ENCODE data around the gene UBL4B.
A peak's percentile ranks its signal among the peaks of the same experiment; 100 is the strongest.

The UBL4B gene

DNA sequence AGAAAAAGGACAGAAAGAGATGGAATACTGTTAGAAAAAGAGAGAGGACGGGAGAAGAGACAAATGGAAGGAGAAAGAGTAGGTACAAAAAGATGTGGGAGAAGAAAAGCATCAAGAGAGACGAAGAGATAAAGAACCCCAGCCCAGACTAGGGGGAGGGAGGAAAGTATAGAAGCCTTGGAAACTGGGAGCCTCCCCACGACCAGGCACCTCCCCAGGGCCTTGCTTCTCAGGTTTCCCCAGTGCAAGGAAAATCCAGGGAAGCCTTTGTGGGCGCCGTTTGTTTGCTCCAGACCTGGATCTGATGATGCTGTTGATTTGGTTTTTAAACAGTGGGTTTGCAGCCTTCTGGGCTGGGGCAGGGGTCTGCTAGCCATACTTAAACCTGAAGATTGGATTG is 26.6 kb upstream of the UBL4B start:
- DNase-seq: no peak

- no peak for DNase-seq
These were observed 25.3 kb upstream of the UBL4B start for GRCh38 chr1:110086961-110087360.

- DNase-seq: peak in 2 of 5 donors; percentile 41 to 43
These were observed 24.2 kb upstream of the UBL4B start for GRCh38 chr1:110087812-110088738.

DNA sequence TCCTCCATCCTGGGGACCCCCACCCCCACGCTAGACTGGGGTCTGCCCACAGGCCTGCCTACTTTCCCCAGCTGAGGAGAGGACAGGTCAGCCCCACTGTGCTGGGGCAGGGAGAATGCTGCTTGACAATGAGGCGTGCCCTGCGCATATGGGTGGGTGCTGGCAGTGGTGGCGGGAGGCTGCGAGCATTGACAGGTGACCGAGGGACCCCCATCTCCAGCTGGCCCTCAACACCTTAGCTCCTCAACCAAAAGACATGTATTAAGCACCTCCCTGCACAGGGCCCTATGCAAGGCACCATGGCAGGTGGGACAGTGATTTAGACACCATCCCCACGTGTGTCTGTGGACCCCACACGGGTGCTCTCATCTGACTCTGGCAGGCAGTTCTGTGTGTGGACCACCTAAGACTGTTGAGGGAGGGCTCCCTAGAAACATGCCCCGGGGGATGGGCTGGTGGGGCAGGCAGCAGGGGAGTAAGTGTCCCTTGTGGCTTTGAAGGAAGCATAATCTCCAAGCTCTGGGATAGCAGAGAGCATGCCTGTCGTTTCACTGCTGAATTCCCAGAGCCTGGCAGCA is 23.4 kb upstream of the UBL4B start:
- DNase-seq: no peak

GRCh38 chr1:110089561-110090275 is 22.5 kb upstream of the UBL4B start:
- DNase-seq: no peak

DNA sequence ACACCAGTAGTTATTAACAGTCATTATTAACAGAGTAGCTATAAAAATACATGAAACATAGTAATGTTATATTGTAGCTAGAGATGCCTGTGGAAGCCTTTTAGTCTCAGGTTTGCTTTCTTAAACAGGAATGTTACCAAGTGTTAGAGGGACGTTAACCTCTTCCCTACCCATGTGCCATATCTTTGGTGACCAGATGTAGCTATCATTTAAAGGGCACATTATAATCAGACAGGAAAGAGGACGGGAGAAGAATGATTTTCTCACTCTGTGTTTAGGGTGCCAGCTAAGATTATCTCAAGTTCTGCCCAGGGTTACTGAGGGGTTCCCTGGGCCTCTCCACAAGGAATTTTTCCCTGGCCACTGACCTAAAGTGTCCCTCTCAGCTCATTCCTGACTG is 20.9 kb upstream of the UBL4B start:
- no peak for DNase-seq

DNA sequence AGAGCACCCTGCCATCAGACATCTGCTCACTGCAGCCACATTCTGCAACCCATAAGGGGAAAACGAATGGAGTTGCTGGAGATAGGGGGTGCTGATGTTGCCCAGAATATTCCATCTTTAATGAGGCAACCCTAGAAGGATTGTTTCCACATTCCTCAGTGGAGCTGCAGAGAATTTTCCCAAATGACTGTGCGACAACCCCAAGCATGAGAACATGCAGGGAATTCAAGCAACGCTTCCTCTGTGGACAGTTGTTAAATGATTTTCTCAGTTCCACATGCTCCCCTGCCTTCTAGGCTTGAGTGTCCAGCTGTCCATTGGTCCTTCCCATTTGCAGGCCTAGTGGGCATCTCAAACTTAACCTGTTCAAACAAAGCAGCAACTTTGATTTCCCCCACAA is 20.5 kb upstream of the UBL4B start:
- no peak for DNase-seq

GRCh38 chr1:110092991-110093390 is 19.3 kb upstream of the UBL4B start:
- no peak for DNase-seq

DNA sequence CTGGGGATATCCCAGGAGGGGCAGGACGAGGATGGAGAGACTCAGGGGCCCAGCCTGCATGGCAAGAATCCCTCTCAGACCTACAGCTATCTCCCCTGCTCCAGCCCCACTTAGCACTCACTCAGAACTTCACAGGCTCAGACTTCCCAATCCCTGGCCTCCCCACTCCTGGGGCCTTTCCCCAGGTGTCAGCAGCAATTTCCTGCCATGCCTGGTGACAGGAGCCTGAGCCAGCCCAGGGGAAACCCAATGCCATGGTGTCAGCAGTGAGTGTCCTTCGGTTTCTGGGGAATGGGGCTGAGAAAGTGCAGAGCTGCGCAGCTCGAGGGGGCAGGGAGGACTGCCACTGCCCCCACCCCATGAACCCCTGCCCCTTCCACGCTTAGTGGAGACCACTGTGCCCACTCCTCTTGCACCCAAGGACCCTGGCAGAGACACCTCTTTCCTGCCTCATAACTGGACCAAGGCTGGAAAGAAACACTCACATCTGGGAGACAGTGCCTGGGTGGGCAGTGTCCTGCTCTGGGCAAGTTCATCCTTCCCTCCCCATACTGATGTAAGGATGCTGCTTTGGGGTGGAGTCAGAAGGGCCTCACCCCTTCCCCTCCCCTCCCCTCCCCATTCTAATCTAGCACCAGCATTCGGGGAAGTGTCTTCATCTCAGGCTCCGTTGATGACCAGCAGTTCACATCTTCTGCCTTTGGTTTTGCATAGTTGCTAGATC is 17.1 kb upstream of the UBL4B start:
- DNase-seq: no peak

DNA sequence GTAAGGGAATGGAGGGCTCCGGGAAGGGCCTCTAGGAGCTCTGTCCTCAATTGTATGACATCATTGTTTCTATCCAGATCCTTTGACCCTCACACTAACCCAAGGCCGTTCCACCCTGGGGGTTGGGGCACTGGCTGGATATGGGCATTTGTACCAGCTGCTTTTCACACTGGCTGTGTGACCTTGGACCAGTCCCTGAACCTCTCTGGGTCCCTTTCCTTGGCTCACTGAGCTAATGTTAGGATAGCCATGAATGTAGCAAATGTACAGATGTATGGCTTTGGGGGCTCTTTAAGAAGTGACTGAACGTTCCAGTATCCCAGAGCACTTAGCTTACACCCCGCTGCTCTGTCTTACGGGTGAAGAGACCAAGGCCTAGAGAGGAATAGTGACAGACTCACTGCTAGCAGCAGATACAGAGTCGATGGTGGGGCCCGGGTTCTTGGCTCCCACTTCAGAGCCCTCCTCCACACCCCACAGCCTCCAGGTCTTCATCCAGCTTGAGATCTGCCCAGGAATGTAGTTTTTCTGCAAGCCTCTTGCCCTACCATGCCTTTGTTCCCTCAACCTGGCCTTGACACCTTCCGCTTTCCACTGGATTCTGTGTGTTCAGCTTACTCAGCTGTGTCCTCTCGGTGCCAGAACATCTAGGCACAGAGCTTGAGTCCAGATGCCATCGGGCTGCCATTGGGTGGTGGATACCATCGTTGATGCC is 14.6 kb upstream of the UBL4B start:
- no peak for DNase-seq

GRCh38 chr1:110098222-110099026 is 13.8 kb upstream of the UBL4B start:
- no peak for DNase-seq

GRCh38 chr1:110100335-110100734 is 11.9 kb upstream of the UBL4B start:
- DNase-seq: no peak

GRCh38 chr1:110102081-110102480 is 10.2 kb upstream of the UBL4B start:
- DNase-seq: no peak

GRCh38 chr1:110106013-110106941 is 6.0 kb upstream of the UBL4B start:
- peak in 4 of 5 donors; percentile 30 to 58 (median 38) for DNase-seq

- DNase-seq: no peak
These were observed 4.3 kb upstream of the UBL4B start for GRCh38 chr1:110107867-110108469.

GRCh38 chr1:110111081-110111480 is 1.2 kb upstream of the UBL4B start:
- no peak for DNase-seq

- no peak for DNase-seq
These were observed 413 bp downstream of the UBL4B start for GRCh38 chr1:110112656-110113055.

- no peak for DNase-seq
These were observed 1.3 kb downstream of the UBL4B start for GRCh38 chr1:110113551-110113950.

DNA sequence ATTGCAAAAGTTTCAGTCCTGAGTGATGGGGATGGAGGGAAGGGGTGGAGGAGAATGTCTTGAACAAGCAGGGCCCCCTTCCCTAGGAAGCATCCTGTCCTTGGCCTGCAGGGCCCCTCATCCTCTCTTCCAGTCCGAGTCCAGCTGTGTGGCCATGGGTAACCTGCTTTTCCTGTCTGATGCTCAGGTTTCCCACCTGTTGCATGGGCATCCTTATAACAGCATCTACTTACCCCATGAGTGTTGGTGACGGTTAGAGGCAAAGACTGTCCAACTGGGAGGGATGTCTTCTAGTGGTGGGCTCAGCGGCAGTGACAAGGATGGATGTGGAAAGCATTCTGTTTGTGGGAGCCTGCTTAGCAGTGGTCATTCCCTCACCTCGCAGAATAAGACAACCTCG is 1.9 kb downstream of the UBL4B start:
- DNase-seq: no peak

DNA sequence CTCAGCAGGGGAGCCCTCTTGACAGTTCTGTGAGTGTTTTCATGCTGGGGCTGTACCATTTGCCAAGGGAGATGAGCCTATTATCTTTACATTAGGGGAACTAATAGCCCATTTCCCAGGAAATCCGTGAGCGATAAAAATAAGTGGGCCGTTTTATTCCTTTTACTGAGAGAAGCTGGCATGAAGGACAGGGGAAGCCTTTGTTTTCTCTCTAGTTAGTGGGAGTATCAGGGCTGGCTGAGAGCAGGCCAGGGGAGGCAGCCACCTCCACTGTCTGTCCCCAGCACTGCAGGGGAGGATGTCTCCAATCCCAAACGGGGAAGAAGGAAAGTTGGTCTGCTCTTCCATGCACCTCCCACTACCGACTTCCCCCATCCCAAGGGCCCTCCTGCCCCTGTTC is 2.5 kb downstream of the UBL4B start:
- DNase-seq: no peak

Measured in T-helper 1 cell (primary cell).